ENCODE data around the gene UBR4. TPM values are rescaled to one million over a fixed set of nuclear protein-coding genes. Genes with fewer than 3 reads are reported as not detected.

UBR4 gene
- total and polyA plus RNA-seq, 4 donors: 103 to 182 (median 123) TPM

DNA sequence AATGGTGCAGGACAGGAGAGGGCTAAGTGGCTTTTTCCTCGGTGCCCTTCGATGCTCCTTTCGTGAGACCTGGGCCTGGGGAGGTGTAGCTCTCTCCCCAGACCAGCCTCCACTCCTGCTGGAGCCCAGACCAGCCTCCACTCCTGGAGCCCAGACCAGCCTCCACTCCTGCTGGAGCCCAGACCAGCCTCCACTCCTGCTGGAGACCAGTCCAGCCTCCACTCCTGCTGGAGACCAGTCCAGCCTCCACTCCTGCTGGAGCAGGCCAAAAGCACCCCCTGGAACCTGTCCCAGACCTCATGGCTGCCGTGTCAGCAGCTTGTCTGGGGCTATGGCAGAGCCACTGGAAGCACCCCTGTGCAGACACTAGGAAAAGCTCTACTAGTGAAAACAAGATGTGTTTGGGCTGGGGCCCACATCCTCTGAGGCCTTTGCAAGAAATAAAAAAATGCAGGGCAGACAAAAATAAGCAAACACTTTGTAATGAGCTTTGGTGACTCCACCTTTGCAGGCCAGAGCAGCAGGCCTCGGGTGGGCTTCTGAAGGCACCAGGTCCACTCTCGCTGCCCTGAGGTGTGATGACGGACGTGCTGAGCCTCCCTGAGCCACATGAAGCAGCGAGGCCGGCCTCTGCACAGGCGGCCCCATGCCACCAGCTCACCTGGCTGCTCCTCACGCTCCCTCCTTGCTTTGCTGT is 137.6 kb downstream of the UBR4 start:
- peaks cover 33% of the 10 kb centered on the region for H3K4me1 ChIP-seq (ENCODE audit: control insufficient read depth, insufficient read depth, low read length)
- DNase-seq (ENCODE audit: low read depth in 4 of 6, low spot score in 6 of 6): no peak
- H3K36me3 ChIP-seq (ENCODE audit: control insufficient read depth, insufficient read depth, low read length): peaks cover 54% of the 10 kb centered on the region
- 75% methylated on average over 12 of the region's 12 CpGs for WGBS (ENCODE audit: insufficient coverage)
- H3K9me3 ChIP-seq (ENCODE audit: control insufficient read depth, insufficient read depth, low read length): no peaks in the 10 kb centered on the region
- no peak overlapping the region for H3K27ac ChIP-seq (ENCODE audit: low read depth, low read length)
- no peak overlapping the region for H3K4me3 ChIP-seq (ENCODE audit: low read depth, low read length)
- H3K27me3 ChIP-seq (ENCODE audit: control insufficient read depth, insufficient read depth, low read length): peaks cover 4% of the 10 kb centered on the region

DNA sequence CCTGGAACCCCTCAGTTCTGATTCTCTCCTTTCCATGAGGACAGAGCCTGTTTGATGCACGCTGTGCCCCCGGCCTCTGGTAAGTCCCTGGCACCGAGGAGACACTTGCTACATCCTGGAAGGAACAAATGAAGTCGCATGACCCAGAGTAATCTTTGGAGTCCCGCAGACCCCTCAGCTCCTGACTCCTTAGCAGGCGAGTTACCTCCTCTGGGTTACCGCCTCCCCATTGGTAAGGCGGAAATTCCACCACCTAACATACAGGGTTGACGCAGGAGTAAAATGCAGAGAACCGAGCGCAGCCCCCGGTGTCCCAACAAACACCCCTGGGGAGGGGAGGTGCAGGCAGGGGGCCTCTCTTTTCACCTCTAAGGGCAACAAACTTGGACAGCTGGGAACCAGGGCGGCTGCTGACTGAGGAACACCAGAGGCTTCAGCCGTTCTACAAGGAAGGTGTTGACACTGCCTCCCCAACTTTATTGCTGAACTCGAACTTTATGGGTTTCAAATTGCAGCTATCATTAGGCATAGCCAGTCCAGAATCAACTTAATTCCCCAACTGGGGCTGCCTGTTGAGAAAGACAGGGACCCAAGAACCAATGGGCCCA is 138.3 kb downstream of the UBR4 start:
- Histone ChIP-seq H3K4me1 (ENCODE audit: control insufficient read depth, insufficient read depth, low read length) (peaks cover 40% of the 10 kb centered on the region), H3K27me3 (ENCODE audit: control insufficient read depth, insufficient read depth, low read length) (peaks cover 7% of the 10 kb centered on the region), H3K9me3 (ENCODE audit: control insufficient read depth, insufficient read depth, low read length) (no peaks in the 10 kb centered on the region), H3K27ac (ENCODE audit: low read depth, low read length) (no peak overlapping the region), H3K36me3 (ENCODE audit: control insufficient read depth, insufficient read depth, low read length) (peaks cover 48% of the 10 kb centered on the region), H3K4me3 (ENCODE audit: low read depth, low read length) (no peak overlapping the region)
- WGBS (ENCODE audit: insufficient coverage): 67% methylated on average over 8 of the region's 15 CpGs
- no peak for DNase-seq (ENCODE audit: low read depth in 4 of 6, low spot score in 6 of 6)

DNA sequence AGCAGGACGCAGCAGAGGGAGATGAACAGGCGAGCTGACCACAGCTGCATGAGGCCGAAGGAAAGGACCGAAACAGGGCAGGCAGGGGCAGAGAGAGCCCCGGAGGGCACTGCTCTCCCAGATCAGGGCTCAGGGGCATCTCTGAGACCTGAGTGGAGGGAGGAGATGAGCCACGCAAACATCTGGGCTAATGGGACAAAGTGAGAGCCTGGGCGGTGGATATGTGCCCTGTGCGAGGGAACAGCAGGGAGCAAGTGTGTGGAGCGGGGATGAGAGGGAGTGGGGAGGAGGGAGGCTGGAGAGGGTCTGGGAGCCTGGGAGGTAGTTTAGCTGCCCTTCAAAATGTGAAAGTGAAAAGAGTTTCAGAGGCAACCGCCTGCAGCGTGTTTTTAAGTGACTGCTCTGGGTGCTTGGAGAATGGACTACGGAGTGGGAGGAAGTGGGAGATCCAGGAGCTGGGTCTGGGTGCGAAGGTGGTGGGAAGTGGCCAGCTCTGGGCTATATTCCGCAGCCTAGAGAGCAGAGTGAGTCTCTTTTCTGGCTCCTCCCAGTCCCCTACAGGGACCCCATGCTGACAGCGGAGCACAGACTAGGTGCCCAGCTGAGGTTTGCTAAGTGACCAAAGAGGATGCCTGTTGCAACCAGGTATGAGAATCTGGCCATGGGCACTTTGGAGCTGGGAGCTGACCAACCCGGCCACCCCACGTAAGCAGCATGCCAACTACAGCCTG is 139.0 kb downstream of the UBR4 start:
- DNase-seq (ENCODE audit: low read depth in 4 of 6, low spot score in 6 of 6): no peak
- peaks cover 47% of the 10 kb centered on the region for H3K4me1 ChIP-seq (ENCODE audit: control insufficient read depth, insufficient read depth, low read length)

GRCh38 chr1:19070197-19070651 is 139.8 kb downstream of the UBR4 start:
- Histone ChIP-seq H3K27ac (ENCODE audit: low read depth, low read length) (no peak overlapping the region), H3K4me3 (ENCODE audit: low read depth, low read length) (no peak overlapping the region), H3K4me1 (ENCODE audit: control insufficient read depth, insufficient read depth, low read length) (peaks cover 47% of the 10 kb centered on the region), H3K9me3 (ENCODE audit: control insufficient read depth, insufficient read depth, low read length) (no peaks in the 10 kb centered on the region), H3K27me3 (ENCODE audit: control insufficient read depth, insufficient read depth, low read length) (peaks cover 7% of the 10 kb centered on the region), H3K36me3 (ENCODE audit: control insufficient read depth, insufficient read depth, low read length) (peaks cover 32% of the 10 kb centered on the region)
- 79% methylated on average over 9 of the region's 9 CpGs for WGBS (ENCODE audit: insufficient coverage)
- DNase-seq (ENCODE audit: low read depth in 4 of 6, low spot score in 6 of 6): no peak

More for the DNA sequence above, 139.0 kb downstream of the UBR4 start:
- WGBS (ENCODE audit: insufficient coverage): 66% methylated on average over 17 of the region's 17 CpGs
- no peak overlapping the region for H3K27ac ChIP-seq (ENCODE audit: low read depth, low read length)
- no peaks in the 10 kb centered on the region for H3K9me3 ChIP-seq (ENCODE audit: control insufficient read depth, insufficient read depth, low read length)
- H3K27me3 ChIP-seq (ENCODE audit: control insufficient read depth, insufficient read depth, low read length): peaks cover 7% of the 10 kb centered on the region
- H3K36me3 ChIP-seq (ENCODE audit: control insufficient read depth, insufficient read depth, low read length): peaks cover 40% of the 10 kb centered on the region
- H3K4me3 ChIP-seq (ENCODE audit: low read depth, low read length): no peak overlapping the region

- DNase-seq (ENCODE audit: low read depth in 4 of 6, low spot score in 6 of 6): no peak
- Histone ChIP-seq H3K9me3 (ENCODE audit: control insufficient read depth, insufficient read depth, low read length) (no peaks in the 10 kb centered on the region), H3K27me3 (ENCODE audit: control insufficient read depth, insufficient read depth, low read length) (peaks cover 7% of the 10 kb centered on the region), H3K27ac (ENCODE audit: low read depth, low read length) (no peak overlapping the region), H3K4me1 (ENCODE audit: control insufficient read depth, insufficient read depth, low read length) (peaks cover 41% of the 10 kb centered on the region), H3K36me3 (ENCODE audit: control insufficient read depth, insufficient read depth, low read length) (peaks cover 17% of the 10 kb centered on the region), H3K4me3 (ENCODE audit: low read depth, low read length) (no peak overlapping the region)
- 73% methylated on average over 10 of the region's 11 CpGs for WGBS (ENCODE audit: insufficient coverage)
Observed at GRCh38 chr1:19068639-19069276, 141.3 kb downstream of the UBR4 start.

DNA sequence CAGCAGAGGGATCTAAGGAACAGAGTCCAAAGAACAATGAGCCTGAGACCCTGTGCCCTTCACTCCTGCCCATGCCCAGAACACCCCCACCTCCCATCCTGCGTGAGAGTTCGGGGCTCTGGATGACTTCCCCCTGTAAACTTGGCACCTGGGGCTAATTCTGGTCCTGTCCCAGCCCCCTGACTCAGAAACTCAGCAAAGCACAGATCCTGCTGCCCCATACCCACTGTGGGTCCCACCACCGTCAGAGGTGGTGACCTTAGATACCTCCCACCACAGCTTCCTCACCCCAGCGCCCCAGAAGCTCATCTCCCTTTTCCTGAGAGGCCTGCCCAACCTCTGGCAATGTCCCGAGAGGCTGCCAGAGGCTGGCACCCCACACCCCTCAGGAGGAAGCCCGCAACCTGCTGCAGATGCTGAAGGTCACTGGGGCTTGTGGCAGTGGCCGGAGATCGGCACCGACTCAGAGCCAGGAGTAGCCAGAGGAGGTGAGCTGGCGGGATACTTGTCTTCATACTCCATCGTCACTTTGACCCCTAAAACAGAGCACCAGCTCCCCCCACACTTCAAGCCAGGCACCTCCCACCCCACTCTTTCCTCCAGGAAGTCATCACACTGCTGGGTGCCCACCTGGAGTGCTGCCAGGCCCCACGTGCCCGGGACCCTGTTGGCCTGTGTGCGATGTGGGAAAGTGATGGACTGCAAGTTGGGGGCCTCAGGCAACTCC is 142.0 kb downstream of the UBR4 start:
- peaks cover 7% of the 10 kb centered on the region for H3K27me3 ChIP-seq (ENCODE audit: control insufficient read depth, insufficient read depth, low read length)
- no peak for DNase-seq (ENCODE audit: low read depth in 4 of 6, low spot score in 6 of 6)
- 78% methylated on average over 13 of the region's 14 CpGs for WGBS (ENCODE audit: insufficient coverage)
- no peaks in the 10 kb centered on the region for H3K9me3 ChIP-seq (ENCODE audit: control insufficient read depth, insufficient read depth, low read length)
- no peak overlapping the region for H3K4me3 ChIP-seq (ENCODE audit: low read depth, low read length)
- peaks cover 34% of the 10 kb centered on the region for H3K4me1 ChIP-seq (ENCODE audit: control insufficient read depth, insufficient read depth, low read length)
- H3K27ac ChIP-seq (ENCODE audit: low read depth, low read length): no peak overlapping the region
- peaks cover 10% of the 10 kb centered on the region for H3K36me3 ChIP-seq (ENCODE audit: control insufficient read depth, insufficient read depth, low read length)

DNA sequence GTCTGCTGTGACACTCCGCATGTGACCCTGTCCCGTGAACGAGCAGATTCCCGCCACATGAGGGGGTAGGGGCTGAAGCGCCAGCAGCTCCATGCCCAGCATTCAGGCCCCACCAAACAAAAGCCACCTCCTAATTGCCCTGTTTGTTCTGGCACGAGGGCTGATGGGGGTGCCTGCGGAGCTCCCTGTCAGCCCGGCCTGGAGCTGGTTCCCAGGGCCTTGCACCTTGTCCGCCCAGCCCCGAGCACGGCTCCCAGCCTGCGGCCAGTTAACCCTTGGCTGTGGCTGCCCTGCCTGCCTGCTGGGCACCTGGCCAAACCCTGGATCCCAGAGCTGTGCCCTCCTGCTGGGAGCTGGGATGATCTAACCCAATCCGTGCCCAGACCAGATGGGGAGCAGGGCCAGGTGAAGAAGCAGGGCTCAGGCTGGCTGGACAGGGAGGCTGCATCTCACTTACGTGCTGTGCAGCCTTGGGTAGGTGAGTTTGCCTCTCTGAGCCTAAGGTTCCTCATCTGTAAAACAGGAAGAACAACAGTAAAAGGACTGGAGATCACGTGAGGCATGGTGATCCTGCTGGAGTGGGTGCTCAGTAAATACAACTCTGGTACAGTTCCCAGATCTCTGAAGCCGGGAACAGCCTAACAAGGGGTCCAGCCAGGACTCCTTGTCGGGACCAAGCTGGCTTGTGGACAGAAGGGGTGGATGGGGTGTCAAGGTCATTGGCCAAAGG is 142.7 kb downstream of the UBR4 start:
- DNase-seq (ENCODE audit: low read depth in 4 of 6, low spot score in 6 of 6): peak in 2 of 6 donors; percentile 41 to 83
- H3K36me3 ChIP-seq (ENCODE audit: control insufficient read depth, insufficient read depth, low read length): peaks cover 3% of the 10 kb centered on the region
- H3K4me1 ChIP-seq (ENCODE audit: control insufficient read depth, insufficient read depth, low read length): peaks cover 34% of the 10 kb centered on the region
- peaks cover 7% of the 10 kb centered on the region for H3K27me3 ChIP-seq (ENCODE audit: control insufficient read depth, insufficient read depth, low read length)
- no peak overlapping the region for H3K4me3 ChIP-seq (ENCODE audit: low read depth, low read length)
- WGBS (ENCODE audit: insufficient coverage): 23% methylated on average over 17 of the region's 17 CpGs
- no peaks in the 10 kb centered on the region for H3K9me3 ChIP-seq (ENCODE audit: control insufficient read depth, insufficient read depth, low read length)
- peak overlapping the region; percentile 57 for H3K27ac ChIP-seq (ENCODE audit: low read depth, low read length)

- peaks cover 7% of the 10 kb centered on the region for H3K27me3 ChIP-seq (ENCODE audit: control insufficient read depth, insufficient read depth, low read length)
- peaks cover 34% of the 10 kb centered on the region for H3K4me1 ChIP-seq (ENCODE audit: control insufficient read depth, insufficient read depth, low read length)
- WGBS (ENCODE audit: insufficient coverage): 18% methylated on average over 10 of the region's 10 CpGs
- peak overlapping the region; percentile 57 for H3K27ac ChIP-seq (ENCODE audit: low read depth, low read length)
- no peaks in the 10 kb centered on the region for H3K9me3 ChIP-seq (ENCODE audit: control insufficient read depth, insufficient read depth, low read length)
- no peaks in the 10 kb centered on the region for H3K36me3 ChIP-seq (ENCODE audit: control insufficient read depth, insufficient read depth, low read length)
- H3K4me3 ChIP-seq (ENCODE audit: low read depth, low read length): no peak overlapping the region
- peak in 3 of 6 donors; percentile 48 to 81 (median 64) for DNase-seq (ENCODE audit: low read depth in 4 of 6, low spot score in 6 of 6)
Observed at GRCh38 chr1:19066874-19067181, 143.2 kb downstream of the UBR4 start.

All from spinal cord (tissue), 10 donors.